ENCODE results near the gene GSTP1. TPM values are rescaled to one million over a fixed set of nuclear protein-coding genes. Genes with fewer than 3 reads are reported as not detected.

The GSTP1 gene
- total and polyA plus RNA-seq, 9 of the 15 experiments (the other 6 are each of a cell fraction or from before 2014, with no cell fraction given): 592 to 2,150 (median 1,204) TPM

DNA sequence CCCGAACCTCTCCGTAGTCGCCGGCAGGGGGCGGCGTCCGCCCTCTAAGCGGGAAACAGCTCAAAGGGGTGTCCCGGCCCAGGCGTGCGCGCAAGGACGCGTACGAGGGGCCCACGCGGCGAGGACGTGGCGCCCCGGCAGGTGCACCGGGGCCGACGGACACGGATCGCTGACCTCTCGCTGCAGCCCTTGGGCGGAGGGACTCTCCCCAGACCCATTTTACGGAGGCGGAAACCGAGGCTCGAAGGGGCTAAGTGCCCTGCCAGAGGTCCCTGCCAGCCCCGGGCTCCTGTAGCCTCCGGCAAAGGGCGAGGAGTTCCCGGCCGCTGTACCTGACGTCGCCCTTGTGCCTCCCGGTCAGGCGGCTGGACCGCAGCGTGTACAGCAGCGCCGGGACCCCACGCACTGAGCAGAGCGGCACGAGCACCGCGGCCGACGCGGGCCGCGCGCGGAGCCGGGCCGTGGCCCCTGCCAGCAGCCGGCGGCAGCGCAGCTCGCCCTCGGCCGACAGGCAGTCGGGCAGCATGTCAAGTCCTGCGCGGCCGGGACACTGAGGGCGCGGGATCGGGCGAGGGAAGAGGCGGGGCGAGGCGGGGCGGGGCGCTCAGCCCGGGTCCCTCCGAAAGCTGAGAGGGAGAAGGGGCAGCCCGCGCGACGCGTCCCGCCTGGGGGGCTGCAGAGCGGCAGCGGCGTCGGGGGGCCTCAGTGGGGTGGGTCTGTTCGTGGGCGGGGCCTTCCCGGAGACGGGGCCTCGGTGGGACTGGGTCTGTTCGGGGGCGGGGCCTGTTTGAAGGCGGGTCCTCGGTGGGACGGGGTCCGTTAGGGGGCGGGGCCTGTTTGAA is 46.0 kb downstream of the GSTP1 start, which contains the start of gene NUDT8 (continued):
- TF ChIP-seq, protein P1, sequence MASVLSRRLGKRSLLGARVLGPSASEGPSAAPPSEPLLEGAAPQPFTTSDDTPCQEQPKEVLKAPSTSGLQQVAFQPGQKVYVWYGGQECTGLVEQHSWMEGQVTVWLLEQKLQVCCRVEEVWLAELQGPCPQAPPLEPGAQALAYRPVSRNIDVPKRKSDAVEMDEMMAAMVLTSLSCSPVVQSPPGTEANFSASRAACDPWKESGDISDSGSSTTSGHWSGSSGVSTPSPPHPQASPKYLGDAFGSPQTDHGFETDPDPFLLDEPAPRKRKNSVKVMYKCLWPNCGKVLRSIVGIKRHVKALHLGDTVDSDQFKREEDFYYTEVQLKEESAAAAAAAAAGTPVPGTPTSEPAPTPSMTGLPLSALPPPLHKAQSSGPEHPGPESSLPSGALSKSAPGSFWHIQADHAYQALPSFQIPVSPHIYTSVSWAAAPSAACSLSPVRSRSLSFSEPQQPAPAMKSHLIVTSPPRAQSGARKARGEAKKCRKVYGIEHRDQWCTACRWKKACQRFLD (CRISPR knock-in tag; IDR thresholded peaks at IDR 0.05): peak; percentile 57; the same call in 1 of the 2 replicates
- TF ChIP-seq DPF2 (IDR thresholded peaks at IDR 0.05) (no peak), ETV5 (CRISPR knock-in tag; IDR thresholded peaks at IDR 0.05; ENCODE audit: low read depth) (peak; percentile 84), NR3C1 (CRISPR knock-in tag; IDR thresholded peaks at IDR 0.05) (peak; percentile 94), MCM5 (IDR thresholded peaks at IDR 0.05; ENCODE audit: low read depth) (no peak), ZNF175 (CRISPR knock-in tag; IDR thresholded peaks at IDR 0.05; ENCODE audit: low read depth) (no peak), NRF1 (conservative IDR thresholded peaks at IDR 0.05 in 1 of 2, IDR thresholded peaks at IDR 0.05 in 1 of 2) (peak; percentile 75 to 81), RBM25 (IDR thresholded peaks at IDR 0.05; ENCODE audit: low read depth, low read length, severe bottlenecking) (peak; percentile 89), SP2 (IDR thresholded peaks at IDR 0.05; ENCODE audit: extremely low read depth, low read depth, low read length, poor library complexity, severe bottlenecking) (no peak), ZNF384 (IDR thresholded peaks at IDR 0.05; ENCODE audit: low read depth, low read length) (no peak), GABPA (tag; conservative IDR thresholded peaks at IDR 0.05; ENCODE audit: low read depth) (no peak)
- TF ChIP-seq, protein P2, sequence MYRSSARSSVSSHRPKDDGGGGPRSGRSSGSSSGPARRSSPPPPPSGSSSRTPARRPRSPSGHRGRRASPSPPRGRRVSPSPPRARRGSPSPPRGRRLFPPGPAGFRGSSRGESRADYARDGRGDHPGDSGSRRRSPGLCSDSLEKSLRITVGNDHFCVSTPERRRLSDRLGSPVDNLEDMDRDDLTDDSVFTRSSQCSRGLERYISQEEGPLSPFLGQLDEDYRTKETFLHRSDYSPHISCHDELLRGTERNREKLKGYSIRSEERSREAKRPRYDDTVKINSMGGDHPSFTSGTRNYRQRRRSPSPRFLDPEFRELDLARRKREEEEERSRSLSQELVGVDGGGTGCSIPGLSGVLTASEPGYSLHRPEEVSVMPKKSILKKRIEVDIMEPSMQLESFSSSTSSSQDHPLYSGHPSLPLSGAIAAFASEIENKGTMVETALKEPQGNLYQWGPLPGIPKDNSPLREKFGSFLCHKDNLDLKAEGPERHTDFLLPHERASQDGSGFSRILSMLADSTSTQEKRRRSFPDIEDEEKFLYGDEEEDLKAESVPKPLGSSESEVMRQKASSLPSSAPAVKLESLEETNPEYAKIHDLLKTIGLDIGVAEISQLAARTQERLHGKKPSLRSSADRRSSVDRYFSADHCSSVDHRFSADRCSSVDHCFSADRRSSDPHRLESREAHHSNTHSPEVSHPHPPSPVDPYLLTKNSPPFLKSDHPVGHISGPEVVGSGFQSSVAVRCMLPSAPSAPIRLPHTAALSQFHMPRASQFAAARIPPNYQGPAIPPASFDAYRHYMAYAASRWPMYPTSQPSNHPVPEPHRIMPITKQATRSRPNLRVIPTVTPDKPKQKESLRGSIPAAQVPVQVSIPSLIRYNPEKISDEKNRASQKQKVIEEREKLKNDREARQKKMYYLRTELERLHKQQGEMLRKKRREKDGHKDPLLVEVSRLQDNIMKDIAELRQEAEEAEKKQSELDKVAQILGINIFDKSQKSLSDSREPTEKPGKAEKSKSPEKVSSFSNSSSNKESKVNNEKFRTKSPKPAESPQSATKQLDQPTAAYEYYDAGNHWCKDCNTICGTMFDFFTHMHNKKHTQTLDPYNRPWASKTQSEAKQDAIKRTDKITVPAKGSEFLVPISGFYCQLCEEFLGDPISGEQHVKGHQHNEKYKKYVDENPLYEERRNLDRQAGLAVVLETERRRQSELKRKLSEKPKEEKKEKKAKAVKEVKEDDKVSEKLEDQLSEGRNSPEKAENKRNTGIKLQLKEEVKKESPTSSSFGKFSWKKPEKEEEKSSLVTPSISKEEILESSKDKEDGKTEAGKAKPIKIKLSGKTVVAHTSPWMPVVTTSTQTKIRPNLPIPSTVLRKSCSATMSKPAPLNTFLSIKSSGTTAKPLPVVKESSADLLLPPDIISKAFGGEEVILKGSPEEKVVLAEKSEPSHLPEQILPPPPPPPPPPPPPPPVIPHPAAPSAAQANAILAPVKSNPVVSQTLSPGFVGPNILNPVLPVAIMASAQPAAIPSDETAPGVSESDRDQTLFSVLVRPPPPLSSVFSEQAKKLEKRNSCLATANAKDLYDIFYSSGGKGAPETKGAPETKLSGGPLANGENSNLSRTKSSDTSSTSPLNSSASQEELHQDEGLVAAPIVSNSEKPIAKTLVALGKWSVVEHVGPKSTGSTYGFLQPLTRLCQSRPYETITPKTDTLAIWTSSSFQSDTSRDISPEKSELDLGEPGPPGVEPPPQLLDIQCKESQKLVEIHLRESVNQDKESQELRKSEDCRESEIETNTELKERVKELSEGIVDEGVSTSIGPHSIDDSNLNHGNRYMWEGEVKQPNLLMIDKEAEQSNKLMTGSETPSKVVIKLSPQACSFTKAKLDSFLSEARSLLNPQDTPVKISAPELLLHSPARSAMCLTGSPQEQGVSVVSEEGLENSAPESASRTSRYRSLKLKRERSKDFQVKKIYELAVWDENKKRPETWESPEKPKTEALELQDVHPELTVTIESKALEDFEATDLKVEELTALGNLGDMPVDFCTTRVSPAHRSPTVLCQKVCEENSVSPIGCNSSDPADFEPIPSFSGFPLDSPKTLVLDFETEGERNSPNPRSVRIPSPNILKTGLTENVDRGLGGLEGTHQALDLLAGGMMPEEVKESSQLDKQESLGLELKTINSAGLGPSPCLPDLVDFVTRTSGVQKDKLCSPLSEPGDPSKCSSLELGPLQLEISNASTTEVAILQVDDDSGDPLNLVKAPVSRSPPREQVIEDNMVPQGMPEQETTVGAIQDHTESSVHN (IDR thresholded peaks at IDR 0.05; ENCODE audit: borderline replicate concordance in 1 of 2, low read depth in 1 of 2): no peak
- TF ChIP-seq, protein P3, sequence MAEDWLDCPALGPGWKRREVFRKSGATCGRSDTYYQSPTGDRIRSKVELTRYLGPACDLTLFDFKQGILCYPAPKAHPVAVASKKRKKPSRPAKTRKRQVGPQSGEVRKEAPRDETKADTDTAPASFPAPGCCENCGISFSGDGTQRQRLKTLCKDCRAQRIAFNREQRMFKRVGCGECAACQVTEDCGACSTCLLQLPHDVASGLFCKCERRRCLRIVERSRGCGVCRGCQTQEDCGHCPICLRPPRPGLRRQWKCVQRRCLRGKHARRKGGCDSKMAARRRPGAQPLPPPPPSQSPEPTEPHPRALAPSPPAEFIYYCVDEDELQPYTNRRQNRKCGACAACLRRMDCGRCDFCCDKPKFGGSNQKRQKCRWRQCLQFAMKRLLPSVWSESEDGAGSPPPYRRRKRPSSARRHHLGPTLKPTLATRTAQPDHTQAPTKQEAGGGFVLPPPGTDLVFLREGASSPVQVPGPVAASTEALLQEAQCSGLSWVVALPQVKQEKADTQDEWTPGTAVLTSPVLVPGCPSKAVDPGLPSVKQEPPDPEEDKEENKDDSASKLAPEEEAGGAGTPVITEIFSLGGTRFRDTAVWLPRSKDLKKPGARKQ (CRISPR knock-in tag; IDR thresholded peaks at IDR 0.05): no peak
- TF ChIP-seq, protein P4, sequence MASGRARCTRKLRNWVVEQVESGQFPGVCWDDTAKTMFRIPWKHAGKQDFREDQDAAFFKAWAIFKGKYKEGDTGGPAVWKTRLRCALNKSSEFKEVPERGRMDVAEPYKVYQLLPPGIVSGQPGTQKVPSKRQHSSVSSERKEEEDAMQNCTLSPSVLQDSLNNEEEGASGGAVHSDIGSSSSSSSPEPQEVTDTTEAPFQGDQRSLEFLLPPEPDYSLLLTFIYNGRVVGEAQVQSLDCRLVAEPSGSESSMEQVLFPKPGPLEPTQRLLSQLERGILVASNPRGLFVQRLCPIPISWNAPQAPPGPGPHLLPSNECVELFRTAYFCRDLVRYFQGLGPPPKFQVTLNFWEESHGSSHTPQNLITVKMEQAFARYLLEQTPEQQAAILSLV (tag; IDR thresholded peaks at IDR 0.05): no peak
